ENCODE data around the gene PTGER3.

PTGER3 gene

GRCh38 chr1:71087060-71087459 lies 39.4 kb upstream of the PTGER3 start:
- no peak for DNase-seq (ENCODE audit: low read depth)
- no peak overlapping the region for H3K4me3 ChIP-seq (ENCODE audit: low read depth, low read length)
- in situ Hi-C loops (cut with HindIII; ENCODE audit: low sequenced_read_pairs): no loop called here
- TF ChIP-seq CTCF (IDR thresholded peaks at IDR 0.05; ENCODE audit: low read depth, low read length, missing control alignments): peak; percentile 7

GRCh38 chr1:71086331-71086730 lies 38.7 kb upstream of the PTGER3 start:
- in situ Hi-C loops (cut with HindIII; ENCODE audit: low sequenced_read_pairs): no loop called here
- TF ChIP-seq CTCF (IDR thresholded peaks at IDR 0.05; ENCODE audit: low read depth, low read length, missing control alignments): no peak
- H3K4me3 ChIP-seq (ENCODE audit: low read depth, low read length): no peak overlapping the region
- DNase-seq (ENCODE audit: low read depth): no peak

- no peak for DNase-seq (ENCODE audit: low read depth)
- TF ChIP-seq CTCF (IDR thresholded peaks at IDR 0.05; ENCODE audit: low read depth, low read length, missing control alignments): no peak
- in situ Hi-C loops (cut with HindIII; ENCODE audit: low sequenced_read_pairs): no loop called here
- no peak overlapping the region for H3K4me3 ChIP-seq (ENCODE audit: low read depth, low read length)
Observed at GRCh38 chr1:71083271-71083670, 35.7 kb upstream of the PTGER3 start.

GRCh38 chr1:71081697-71082080 lies 34.1 kb upstream of the PTGER3 start:
- no peak for TF ChIP-seq CTCF (IDR thresholded peaks at IDR 0.05; ENCODE audit: low read depth, low read length, missing control alignments)
- no peak for DNase-seq (ENCODE audit: low read depth)
- in situ Hi-C loops (cut with HindIII; ENCODE audit: low sequenced_read_pairs): no loop called here
- H3K4me3 ChIP-seq (ENCODE audit: low read depth, low read length): peak overlapping the region; percentile 90

- TF ChIP-seq CTCF (IDR thresholded peaks at IDR 0.05; ENCODE audit: low read depth, low read length, missing control alignments): peak; percentile 77
- in situ Hi-C loops (cut with HindIII; ENCODE audit: low sequenced_read_pairs): no loop called here
- H3K4me3 ChIP-seq (ENCODE audit: low read depth, low read length): peak within 1 kb of the TSS; percentile 90
- peak; percentile 92 for DNase-seq (ENCODE audit: low read depth)
Observed at GRCh38 chr1:71080739-71081696, 33.4 kb upstream of the PTGER3 start, which contains the start of gene ZRANB2. Gene ZRANB2 (minus strand): TSS chr1:71081035. CDS start chr1:71080995, 40 bp downstream.

- no peak for TF ChIP-seq CTCF (IDR thresholded peaks at IDR 0.05; ENCODE audit: low read depth, low read length, missing control alignments)
- H3K4me3 ChIP-seq (ENCODE audit: low read depth, low read length): peak overlapping the region; percentile 90
- no peak for DNase-seq (ENCODE audit: low read depth)
- in situ Hi-C loops (cut with HindIII; ENCODE audit: low sequenced_read_pairs): no loop called here
Observed at GRCh38 chr1:71080230-71080738, 32.7 kb upstream of the PTGER3 start.

Measured in astrocyte of the cerebellum (primary cell).